Testis (tissue), 2 donors: Measurements from ENCODE around the gene PVALEF.

Experiments used
- POLR2A ChIP-seq: fragments of 450-650 bp; IDR thresholded peaks from one replicate; pipeline ENCODE4 v1.6.1; 2017; ENCODE audit warnings: antibody characterized with exemption, mild to moderate bottlenecking, moderate library complexity
- TF ChIP-seq, protein P1 (sequence below), 3 experiments: fragments of 450-650 bp in 2 of 3; fragments of 200-600 bp in 1 of 3; sonication (generic) in 1 of 3; IDR thresholded peaks; one replicate each; pipeline ENCODE4 v1.5.1; 2016 to 2019; ENCODE audit warnings: antibody characterized with exemption in 3 of 3, mild to moderate bottlenecking in 2 of 3, moderate library complexity in 1 of 3

- TF ChIP-seq, protein P1, sequence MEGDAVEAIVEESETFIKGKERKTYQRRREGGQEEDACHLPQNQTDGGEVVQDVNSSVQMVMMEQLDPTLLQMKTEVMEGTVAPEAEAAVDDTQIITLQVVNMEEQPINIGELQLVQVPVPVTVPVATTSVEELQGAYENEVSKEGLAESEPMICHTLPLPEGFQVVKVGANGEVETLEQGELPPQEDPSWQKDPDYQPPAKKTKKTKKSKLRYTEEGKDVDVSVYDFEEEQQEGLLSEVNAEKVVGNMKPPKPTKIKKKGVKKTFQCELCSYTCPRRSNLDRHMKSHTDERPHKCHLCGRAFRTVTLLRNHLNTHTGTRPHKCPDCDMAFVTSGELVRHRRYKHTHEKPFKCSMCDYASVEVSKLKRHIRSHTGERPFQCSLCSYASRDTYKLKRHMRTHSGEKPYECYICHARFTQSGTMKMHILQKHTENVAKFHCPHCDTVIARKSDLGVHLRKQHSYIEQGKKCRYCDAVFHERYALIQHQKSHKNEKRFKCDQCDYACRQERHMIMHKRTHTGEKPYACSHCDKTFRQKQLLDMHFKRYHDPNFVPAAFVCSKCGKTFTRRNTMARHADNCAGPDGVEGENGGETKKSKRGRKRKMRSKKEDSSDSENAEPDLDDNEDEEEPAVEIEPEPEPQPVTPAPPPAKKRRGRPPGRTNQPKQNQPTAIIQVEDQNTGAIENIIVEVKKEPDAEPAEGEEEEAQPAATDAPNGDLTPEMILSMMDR (IDR thresholded peaks at IDR 0.05) = no peak
- no peak for TF ChIP-seq POLR2A
These were observed 3.8 kb upstream of the PVALEF start for GRCh38 chr17:81161536-81161935.
